Activated CD4-positive, alpha-beta T cell treated with anti-CD3 and anti-CD28 coated beads, Interleukin-2, Interleukin-4, amounts not matched to agents 100 ng/mL and 50 ng/mL, durations not matched to agents 16 hours and 8 hours (primary cell): ENCODE results near the gene ANKRD6.
A peak's percentile ranks its signal among the peaks of the same experiment; 100 is the strongest.
"Not testable (repeated sequence)": the region's sequence is repeated elsewhere in the genome, so short reads cannot be mapped to it uniquely, and the experiment has no call there.

Source experiments
- DNase-seq: peaks from one replicate; pipeline ENCODE4 v3.0.0-alpha.2; 2020; ENCODE audit warnings: low spot score

Gene ANKRD6

DNA sequence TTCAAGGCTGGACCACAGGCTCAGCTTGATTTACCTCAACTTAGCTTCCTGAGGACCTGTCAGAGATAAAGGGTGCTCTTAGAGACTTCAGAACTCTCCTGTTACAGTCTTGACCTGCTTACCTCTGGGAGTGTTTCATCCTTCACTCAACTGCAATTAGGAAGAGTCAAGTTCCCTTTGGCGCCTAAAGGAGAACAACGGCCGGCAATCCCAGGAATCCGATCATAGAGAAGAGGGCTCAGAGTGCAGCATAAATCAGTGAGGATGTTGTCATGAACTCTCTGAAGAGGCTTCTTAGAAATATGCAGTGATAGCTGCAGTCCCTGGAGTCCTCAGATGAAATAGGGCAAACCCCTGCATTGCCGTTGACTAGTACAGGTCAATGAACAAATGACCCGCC is 169.2 kb downstream of the ANKRD6 start:
- no peak for DNase-seq

DNA sequence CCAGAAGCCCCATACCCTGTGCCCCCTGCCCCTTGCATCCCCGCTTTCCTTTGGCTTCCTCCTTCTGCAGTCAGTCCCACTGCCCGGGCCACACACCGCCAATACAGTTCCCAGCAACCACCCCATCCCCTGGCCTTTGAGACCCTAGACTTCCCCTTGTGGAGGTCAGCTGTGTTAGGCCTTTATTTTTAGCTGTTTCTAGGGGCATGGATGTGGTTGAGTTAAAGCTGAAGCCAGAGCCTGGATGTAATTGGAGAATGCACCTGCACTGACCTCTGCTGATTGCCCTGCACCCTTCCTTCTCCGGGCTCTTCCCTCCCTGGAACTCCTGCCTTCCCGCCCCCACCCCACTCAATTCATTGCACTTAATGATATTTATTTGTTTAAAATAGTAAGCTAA is 171.7 kb downstream of the ANKRD6 start:
- no peak for DNase-seq

DNA sequence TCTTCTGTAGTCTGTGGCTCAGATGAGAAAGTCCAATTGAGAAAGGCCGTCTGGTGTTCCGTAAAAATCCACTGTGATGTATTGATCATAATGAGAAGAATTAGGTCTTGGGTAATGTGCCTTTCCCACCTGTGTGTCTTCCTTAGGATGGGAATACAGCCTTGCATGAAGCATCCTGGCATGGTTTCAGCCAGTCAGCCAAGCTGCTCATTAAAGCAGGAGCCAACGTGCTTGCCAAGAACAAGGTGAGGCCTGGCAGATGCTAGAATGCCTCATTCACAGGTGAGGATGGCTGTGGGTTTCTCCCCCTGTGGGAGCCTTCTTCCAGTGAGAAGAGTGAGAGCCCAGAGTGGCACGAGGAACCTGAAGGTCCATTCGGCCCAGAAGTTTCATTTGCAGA is 172.9 kb downstream of the ANKRD6 start:
- no peak for DNase-seq

DNA sequence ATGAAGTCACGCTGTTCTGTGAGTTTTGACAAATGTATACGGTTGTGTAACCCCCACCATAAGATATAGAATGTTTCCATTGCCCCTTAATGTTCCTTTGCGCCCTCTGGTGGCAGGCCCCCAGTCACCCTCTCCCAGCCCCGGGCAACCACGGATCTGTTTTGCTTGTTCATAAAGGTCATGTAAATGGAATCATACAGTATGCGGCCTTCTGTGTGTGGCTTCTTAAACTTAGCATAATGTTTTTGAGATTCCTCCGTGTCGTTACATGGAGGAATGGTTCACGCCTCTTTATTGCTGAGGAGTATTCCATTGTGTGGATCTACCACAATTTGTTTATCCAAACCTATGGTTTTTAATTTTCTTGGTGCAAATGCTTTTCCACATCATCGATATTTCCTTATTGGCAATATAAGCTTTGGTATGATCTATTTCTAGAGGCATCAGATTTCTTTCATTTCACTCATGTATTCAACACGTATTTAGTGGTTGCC is 177.2 kb downstream of the ANKRD6 start:
- DNase-seq, result peak; percentile 70

DNA sequence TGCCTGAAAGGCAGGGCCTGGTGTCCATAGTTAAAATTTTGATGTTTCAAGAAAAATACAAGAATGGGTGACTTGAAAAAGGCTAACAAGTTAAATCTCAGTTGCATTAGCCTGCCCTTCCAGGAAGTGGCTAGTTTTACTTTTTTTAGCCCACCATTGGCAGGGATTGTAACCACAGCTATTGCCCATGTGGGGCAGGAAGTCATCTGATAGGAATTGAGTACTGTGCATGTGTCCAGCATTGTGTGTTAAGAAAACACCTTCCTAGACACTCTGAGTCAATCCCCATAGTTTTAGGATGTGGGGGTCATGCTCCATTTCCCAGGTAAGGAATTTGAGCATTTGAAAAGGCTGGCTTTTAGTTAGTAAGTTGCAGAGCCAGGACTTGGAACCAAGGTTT is 178.7 kb downstream of the ANKRD6 start:
- DNase-seq, result no peak

DNA sequence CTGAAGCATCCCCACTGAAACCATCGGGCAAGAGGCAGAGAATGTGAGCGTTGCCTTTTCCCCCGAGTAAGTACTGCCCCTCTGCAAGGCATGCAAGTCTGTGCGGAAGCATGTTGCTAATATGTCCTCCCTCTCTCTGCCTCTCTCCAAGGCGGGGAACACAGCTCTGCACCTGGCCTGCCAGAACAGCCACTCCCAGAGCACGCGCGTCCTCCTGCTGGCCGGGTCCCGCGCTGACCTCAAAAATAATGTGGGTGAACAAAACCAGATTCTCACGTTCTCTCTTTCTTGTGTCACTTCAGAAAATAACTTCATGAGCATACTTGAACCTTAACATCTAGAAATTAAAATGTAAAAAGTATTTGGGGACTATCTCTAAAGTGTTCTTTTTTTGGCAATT is 179.2 kb downstream of the ANKRD6 start:
- no peak for DNase-seq

DNA sequence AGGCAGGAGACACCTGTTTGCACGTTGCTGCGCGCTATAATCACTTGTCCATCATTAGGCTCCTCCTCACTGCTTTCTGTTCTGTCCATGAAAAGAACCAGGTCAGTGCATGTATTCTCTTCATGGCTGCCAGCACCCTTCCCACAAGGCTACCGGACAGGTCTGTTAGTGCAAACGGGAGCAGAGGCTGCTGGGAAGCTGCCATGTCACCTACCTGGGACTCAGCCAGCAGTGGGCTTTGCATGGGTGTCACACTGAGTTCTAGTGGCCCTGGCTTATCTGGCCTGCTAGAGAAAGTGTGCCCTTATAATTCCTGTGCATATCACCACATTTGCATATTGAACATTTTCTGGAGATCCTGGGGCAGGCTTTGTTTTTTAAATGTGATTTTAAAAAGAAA is 180.8 kb downstream of the ANKRD6 start:
- no peak for DNase-seq

DNA sequence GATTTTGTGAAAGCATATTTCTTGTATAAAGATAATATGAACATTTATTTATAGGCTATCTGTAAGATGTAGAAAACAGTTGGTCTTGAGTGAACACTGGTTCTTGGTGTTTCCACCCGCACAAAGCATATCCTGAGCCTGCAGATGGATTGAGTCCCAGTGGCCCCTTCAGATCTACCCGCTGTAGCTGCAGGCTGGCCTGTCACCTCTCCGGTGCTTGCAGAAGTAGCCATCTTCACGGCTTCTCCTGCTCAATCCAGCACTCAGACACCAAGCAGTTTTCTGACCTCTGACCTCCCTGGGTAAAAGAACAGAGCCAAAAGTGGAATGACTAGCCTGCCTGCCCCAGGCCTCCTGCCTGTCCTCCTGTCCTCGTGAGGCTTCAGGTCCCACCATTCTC is 182.9 kb downstream of the ANKRD6 start:
- DNase-seq, result no peak

DNA sequence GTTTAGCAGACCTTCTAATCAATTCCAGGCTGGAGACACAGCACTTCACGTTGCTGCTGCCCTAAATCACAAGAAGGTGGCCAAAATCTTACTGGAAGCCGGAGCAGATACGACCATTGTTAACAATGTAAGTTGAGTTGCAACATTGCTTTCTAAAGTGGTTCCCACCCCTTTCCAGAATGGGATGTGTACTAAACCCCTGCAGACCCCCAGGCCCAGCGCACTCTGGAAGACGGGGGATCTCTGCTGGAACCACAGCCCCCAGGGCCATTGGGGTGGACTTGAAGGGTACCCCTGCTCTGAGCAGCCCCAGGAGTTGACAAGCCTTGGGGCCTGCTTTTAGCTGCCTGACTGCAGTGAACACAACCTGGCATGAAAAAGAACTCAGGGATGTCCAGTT is 183.6 kb downstream of the ANKRD6 start:
- no peak for DNase-seq

DNA sequence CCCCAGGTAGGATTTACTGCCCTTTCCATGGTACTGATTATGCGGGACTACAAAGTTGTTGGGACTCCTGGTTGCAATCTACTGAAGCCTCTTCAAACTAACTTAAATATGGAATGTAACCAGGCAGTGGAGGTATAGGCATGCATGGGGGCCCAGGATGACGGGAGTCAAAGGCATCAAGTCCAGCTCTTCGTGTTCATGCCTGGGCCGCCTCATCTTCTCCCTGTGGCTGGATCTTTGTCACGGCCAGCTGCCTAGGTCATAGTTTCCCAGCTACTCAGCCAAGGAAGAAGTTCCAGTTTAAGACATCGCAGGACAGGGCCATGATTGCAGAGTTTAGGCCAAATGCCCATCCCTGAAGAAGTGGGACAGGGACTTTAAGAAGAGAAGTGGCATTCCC is 185.1 kb downstream of the ANKRD6 start:
- DNase-seq, result no peak

DNA sequence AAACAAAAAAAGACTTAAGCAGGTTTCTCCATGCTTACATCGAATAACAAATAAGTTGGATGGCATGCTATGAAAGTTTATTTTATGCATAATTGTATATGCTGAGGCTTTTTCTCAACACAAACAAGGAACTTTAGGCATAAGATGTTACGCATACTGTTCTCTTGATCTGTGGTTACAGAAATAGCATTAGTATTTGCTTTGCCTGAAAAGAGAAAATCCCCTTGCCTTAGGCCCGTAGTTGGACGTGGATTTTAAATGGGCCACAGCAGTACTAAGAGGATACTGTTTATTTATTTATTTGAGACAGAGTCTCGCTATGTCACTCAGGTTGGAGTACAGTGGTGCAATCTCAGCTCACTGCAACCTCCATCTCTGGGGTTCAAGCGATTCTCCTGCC is 186.6 kb downstream of the ANKRD6 start:
- DNase-seq, result no peak

DNA sequence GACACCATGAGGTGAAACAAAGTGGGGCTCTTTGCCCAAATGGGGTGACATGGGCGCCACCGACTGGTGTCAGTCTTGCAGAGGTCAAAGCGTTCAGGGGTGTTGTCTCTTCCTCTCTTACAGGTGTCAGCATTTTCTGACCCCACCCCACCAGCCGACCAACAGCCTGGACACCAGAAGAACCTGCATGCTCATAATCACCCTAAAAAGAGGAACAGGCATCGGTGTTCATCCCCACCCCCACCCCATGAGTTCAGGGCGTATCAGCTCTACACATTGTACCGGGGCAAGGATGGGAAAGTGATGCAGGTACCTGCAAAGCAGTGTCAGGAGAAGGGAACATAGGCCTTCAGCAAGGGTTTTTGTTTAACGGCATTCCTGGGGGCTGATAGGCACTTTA is 190.8 kb downstream of the ANKRD6 start:
- no peak for DNase-seq

DNA sequence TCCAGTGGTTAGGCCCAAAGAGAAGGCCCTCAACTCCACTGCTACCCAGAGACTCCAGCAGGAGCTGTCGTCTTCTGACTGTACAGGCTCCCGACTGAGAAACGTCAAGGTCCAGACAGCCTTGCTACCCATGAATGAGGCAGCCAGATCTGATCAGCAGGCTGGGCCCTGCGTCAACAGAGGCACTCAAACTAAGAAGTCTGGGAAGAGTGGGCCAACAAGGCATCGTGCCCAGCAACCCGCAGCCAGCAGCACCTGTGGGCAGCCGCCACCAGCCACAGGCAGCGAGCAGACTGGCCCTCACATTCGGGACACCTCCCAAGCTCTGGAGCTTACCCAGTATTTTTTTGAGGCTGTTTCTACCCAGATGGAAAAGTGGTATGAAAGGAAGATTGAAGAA is 197.5 kb downstream of the ANKRD6 start:
- no peak for DNase-seq

DNA sequence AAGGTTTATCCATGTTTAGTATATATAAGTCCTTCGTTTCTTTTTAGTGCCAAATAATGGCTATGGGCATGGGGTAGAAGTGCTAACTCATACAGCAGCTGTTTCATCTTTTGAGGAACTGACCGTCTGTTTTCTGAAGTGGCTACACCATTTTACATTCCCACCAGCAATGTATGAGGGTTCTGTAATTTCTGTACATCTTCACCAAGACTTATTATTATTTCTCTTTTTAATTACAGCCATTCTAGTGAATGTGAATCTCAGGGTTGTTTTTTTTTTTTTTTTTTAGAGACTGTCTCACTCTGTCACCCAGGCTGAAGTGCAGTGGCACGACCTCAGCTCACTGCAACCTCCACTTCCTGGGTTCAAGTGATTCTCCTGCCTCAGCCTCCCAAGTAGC is 203.5 kb downstream of the ANKRD6 start:
- not testable (repeated sequence) for DNase-seq

DNA sequence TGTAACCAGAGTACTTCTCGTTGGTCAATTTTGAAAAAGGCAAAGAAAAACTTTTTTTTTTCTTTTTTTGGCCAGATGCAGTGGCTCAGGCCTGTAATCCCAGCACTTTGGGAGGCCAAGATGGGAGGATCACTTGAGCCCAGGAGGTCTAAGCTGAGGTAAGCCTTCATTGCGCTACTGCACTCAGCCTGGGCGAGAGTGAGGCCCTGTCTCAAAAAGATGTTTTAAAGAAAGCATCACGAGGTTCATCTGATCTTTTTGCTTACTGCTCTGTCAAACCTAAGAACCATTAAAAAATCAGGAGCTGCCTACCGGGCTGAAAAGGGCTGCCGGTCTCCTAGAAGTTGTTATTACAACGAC is 205.0 kb downstream of the ANKRD6 start:
- no peak for DNase-seq

DNA sequence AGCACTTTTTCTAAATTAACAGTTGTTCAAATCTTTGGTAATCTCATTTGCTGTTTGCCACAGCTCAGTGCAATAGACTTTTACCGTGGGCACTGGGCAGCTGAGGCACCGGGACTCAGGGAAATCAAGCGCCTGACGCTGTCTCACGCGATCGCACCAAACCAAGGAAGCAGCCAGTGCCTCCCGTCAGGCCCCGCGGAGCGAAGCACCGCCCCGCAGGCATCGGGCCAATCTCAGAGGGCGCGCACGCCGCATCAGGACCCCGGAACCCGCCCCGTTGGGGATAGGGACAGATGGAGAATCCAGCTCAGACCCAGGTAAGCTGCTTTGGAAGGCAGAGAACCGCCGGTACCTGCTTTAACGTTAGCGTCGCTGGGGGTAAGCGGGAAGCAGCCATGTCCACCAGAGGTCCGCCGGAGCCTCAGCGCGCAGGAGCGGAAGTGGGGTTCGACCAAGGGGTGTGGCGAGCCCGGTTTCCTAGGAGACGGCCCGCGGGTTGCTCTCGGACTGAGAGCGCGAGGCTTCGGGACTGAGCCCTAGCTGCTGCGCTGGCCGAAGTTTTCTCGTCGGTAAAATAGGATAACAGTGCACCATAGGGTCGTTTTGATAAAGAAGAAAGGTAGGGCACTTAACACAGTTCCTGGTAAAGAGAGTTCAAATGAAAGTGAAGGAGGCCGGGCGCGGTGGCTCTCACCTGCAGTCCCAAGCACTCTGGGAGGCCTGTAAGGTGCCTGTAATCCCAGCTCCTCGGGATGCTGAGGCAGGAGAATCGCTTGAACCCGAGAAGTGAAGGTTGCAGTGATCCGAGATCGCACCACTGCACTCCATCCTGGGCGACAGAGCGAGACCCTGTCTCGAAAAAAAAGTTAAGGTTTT is 205.6 kb downstream of the ANKRD6 start, which contains the start of gene LYRM2:
LYRM2 (minus strand) TSS at position 428 of the 876 bp plus-strand sequence; CDS start at position 397, 31 bp downstream.
- DNase-seq, result peak; percentile 93

DNA sequence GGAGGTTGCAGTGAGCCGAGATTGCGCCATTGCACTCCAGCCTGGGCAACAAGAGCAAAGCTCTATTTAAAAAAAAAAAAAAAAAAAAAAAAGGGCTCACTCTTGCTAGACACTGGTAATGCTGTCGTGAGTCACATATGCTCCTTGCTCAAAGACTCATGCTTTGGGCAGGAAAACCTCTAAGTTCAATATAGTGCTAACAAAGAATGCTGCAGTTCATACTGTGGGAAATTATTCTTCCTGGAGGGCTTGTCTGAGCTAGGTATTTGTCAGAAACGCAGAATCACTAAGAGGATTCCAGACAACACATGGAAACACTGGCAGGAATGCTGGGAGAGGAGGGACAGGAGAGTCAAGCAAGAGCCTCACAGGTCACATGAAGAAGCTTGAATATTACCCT is 207.9 kb downstream of the ANKRD6 start:
- no peak for DNase-seq

DNA sequence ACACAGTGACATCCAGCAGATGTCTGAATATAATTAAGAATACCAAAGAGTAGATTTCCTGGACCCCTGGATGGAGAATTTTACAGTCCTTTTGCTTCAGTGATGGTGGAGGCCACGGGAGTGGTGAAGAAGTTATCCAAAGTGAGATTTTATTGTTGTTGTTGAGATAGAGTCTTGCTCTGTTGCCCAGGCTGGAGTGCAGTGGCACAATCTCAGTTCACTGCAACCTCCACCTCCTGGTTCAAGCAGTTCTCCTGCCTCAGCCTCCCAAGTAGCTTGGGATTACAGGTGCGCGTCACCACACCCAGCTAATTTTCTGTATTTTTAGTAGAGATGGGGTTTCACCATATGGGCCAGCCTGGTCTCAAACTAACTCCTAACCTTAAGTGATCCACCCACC is 208.6 kb downstream of the ANKRD6 start:
- DNase-seq, result not testable (repeated sequence)

DNA sequence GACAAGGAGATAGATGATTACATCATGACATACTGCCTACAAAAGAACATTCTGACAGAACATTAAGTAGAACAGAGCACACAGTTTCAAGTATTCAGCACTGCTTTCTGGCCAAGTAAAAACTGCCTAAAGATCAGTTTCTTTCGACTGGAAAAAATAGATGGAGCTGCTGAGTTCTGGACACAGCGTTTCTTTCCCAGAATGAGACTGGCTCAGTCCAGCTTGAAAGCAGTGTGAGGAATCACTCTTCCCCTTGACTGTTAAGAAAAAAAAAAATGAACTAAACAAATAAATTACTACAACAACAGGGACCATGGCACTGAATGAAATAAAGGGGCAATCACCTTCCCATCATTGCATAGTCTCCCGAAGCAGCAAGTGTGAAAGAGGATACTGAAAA is 210.0 kb downstream of the ANKRD6 start:
- DNase-seq, result no peak

DNA sequence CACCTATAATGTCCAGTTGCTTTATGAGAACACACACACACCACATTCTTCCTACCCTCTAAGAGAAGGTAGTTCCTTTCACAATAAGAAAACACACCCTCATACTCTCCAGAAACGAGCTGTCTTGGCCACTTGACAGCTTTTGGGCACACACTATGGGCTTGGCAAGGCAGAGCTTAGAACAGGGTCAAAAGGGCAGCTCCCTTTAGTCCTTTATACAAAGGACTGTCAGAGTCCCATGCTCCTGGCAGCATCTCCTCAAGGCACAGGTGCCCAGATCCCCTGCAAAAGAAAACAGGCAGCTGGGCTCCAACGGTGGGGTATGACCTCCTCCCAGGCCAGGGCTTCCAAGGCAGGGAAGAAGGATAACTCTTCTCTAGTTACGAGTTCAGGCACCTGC is 210.5 kb downstream of the ANKRD6 start:
- no peak for DNase-seq

DNA sequence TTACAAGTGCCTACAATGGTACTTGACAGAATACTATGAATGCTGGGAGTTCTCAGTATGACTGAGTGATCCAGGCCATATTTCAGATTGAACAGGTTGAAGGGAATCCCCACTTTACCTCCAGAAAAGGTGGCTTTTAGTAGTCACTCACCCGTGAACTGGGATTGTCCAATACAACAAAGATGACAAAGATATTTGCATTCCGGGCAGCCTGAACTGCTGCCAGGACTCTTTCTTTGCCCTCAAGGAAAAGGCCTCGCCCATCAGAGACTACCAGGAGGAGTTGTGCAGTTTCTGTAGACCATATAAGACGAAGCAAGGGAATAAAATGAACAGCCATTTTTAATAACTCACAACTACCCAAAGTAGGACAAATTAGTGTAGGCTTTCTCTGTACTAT is 211.9 kb downstream of the ANKRD6 start:
- DNase-seq, result no peak

DNA sequence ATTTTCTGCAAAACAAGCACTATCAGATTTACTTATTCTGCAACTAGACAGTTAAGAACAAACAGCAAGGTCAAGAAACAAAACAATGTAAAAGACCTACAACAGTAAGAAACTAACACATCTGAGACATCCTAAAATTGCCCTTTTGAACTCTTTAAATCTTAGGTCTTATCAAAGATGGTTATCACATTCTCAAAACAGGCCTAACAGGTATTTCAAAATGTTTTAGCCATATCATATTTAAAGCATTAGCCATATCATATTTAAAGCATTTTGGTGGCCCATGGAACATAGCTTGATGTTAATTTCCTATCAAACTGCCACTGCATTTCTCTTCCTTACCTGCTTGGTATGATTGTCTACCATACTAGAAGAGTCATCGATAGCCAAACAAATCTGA is 216.7 kb downstream of the ANKRD6 start:
- DNase-seq, result no peak

DNA sequence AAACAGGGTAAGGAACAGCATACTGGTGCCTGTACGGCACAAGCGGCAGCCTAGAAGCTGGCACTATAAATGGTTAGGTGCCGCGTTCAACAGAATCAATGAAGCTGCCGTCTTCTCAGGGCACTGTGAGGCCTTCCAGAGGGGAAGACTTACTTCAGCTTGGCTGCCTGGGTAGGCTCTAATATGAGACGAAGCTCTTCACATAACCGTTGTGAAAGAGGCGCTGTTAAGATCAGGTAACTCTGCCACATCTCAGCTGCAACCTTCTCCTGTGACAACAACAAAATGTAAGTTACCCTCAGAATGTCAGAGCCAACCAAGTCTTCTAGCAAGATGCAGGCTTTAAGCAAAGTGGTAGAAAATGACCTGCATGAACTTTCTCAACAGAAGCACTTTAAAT is 217.6 kb downstream of the ANKRD6 start:
- no peak for DNase-seq

DNA sequence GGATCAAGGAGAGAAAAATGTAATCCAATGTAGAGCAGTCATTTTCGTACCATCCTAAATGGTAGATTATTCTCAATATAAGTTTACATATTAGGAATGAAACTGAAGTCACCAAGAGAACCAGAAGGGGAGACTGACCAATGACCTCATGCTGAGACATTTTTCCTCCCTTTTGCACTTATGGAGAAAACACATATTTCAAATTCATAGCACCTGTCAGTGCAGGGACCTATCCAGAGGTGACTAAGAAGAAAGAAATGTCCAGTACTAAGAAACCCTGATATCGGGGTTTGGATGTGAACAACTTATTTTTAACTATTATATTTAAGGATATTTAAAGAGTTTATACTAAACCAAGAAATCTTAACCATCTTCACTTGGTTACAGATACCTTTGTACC is 222.2 kb downstream of the ANKRD6 start:
- no peak for DNase-seq
